GM19395 (cell line): ENCODE results near the gene SPTBN1.

ENCODE experiments used
- ATAC-seq: cut with Tn5 transposase; IDR thresholded peaks from one replicate; pipeline ENCODE4 v1.9.1; 2021; ENCODE audit warnings: mild to moderate bottlenecking, moderate library complexity; ENCODE audit not compliant: unreplicated experiment

SPTBN1 gene

GRCh38 chr2:54549430-54549829 lies 93.3 kb downstream of the SPTBN1 start:
- no peak for ATAC-seq

- ATAC-seq, result no peak
Observed at GRCh38 chr2:54549917-54550518, 93.9 kb downstream of the SPTBN1 start.

- ATAC-seq, result no peak
Observed at GRCh38 chr2:54550547-54550946, 94.4 kb downstream of the SPTBN1 start.

GRCh38 chr2:54551123-54551756 lies 95.1 kb downstream of the SPTBN1 start:
- peak; percentile 64 for ATAC-seq

GRCh38 chr2:54553075-54553474 lies 96.9 kb downstream of the SPTBN1 start:
- ATAC-seq, result no peak

GRCh38 chr2:54553775-54554174 lies 97.6 kb downstream of the SPTBN1 start:
- no peak for ATAC-seq

- ATAC-seq, result no peak
Observed at GRCh38 chr2:54555318-54555837, 99.3 kb downstream of the SPTBN1 start.

- ATAC-seq, result no peak
Observed at GRCh38 chr2:54556621-54557121, 100.5 kb downstream of the SPTBN1 start.

- ATAC-seq, result no peak
Observed at GRCh38 chr2:54557211-54557600, 101.1 kb downstream of the SPTBN1 start.

GRCh38 chr2:54557601-54558187 lies 101.6 kb downstream of the SPTBN1 start:
- ATAC-seq, result peak; percentile 31

- ATAC-seq, result peak; percentile 50
Observed at GRCh38 chr2:54558188-54559005, 102.3 kb downstream of the SPTBN1 start.

- ATAC-seq, result no peak
Observed at GRCh38 chr2:54559006-54559445, 102.9 kb downstream of the SPTBN1 start.

GRCh38 chr2:54559593-54560145 lies 103.5 kb downstream of the SPTBN1 start:
- ATAC-seq, result no peak

GRCh38 chr2:54560146-54560881 lies 104.2 kb downstream of the SPTBN1 start:
- peak; percentile 60 for ATAC-seq

GRCh38 chr2:54561010-54561409 lies 104.9 kb downstream of the SPTBN1 start:
- no peak for ATAC-seq

- no peak for ATAC-seq
Observed at GRCh38 chr2:54564439-54564838, 108.3 kb downstream of the SPTBN1 start.

- ATAC-seq, result no peak
Observed at GRCh38 chr2:54565551-54565950, 109.4 kb downstream of the SPTBN1 start.

GRCh38 chr2:54566896-54567295 lies 110.8 kb downstream of the SPTBN1 start:
- no peak for ATAC-seq

GRCh38 chr2:54568876-54569321 lies 112.8 kb downstream of the SPTBN1 start:
- peak; percentile 38 for ATAC-seq

- peak; percentile 23 for ATAC-seq
Observed at GRCh38 chr2:54569745-54570301, 113.7 kb downstream of the SPTBN1 start.
